Muscle of leg (tissue), 11 donors: Measurements from ENCODE around the gene NDFIP2. TPM values are rescaled to one million over a fixed set of nuclear protein-coding genes. Genes with fewer than 3 reads are reported as not detected.
"Not testable (repeated sequence)": the region's sequence is repeated elsewhere in the genome, so short reads cannot be mapped to it uniquely, and the experiment has no call there.

Source experiments
- DNase-seq: peaks from one replicate; pipeline ENCODE4 v3.0.0; 2013
- H3K27ac ChIP-seq: one replicate; pipeline ENCODE4 v1.5.1; 2013; ENCODE audit warnings: mild to moderate bottlenecking, low read length, control low read depth
- H3K27me3 ChIP-seq: one replicate; pipeline ENCODE4 v1.6.1; 2013; ENCODE audit warnings: low read length; ENCODE audit not compliant: control insufficient read depth, insufficient read depth
- H3K36me3 ChIP-seq: one replicate; pipeline ENCODE4 v1.6.1; 2013; ENCODE audit warnings: low read length; ENCODE audit not compliant: control insufficient read depth, insufficient read depth
- H3K4me1 ChIP-seq: one replicate; pipeline ENCODE4 v1.6.1; 2013; ENCODE audit warnings: low read length; ENCODE audit not compliant: control insufficient read depth, insufficient read depth
- H3K4me3 ChIP-seq: one replicate; pipeline ENCODE4 v1.5.1; 2013; ENCODE audit warnings: low read length, control low read depth
- H3K9me3 ChIP-seq: replicated peaks from 2 replicates; pipeline ENCODE4 v1.6.1; 2013; ENCODE audit warnings: low read depth, low read length; ENCODE audit not compliant: control insufficient read depth
- WGBS: methylation state at CpG from one replicate; pipeline ENCODE4 v1.1.5; 2013; ENCODE audit warnings: missing lambda C conversion rate; ENCODE audit not compliant: insufficient coverage; 5-methylcytosine and 5-hydroxymethylcytosine counted together
- polyA plus RNA-seq, 8 donors: library from polyadenylated mRNA; unstranded; fragments of 120-200 nt; gene quantifications; one replicate each; pipeline versions ENCODE4 v1.2.1 to v1.2.3, GENCODE V29; 2013; ENCODE audit warnings: inconsistent platforms in 1 of 8, low replicate concordance in 1 of 8; ENCODE audit not compliant: insufficient read length in 8 of 8, insufficient read depth in 1 of 8
- total RNA-seq: library from RNA; stranded (reverse); fragments of 120-200 nt; gene quantifications from one replicate; pipeline ENCODE4 v1.2.4, GENCODE V29; 2013

NDFIP2 gene
- total and polyA plus RNA-seq, 9 donors = 19.2 to 31.4 (median 22.4) TPM

DNA sequence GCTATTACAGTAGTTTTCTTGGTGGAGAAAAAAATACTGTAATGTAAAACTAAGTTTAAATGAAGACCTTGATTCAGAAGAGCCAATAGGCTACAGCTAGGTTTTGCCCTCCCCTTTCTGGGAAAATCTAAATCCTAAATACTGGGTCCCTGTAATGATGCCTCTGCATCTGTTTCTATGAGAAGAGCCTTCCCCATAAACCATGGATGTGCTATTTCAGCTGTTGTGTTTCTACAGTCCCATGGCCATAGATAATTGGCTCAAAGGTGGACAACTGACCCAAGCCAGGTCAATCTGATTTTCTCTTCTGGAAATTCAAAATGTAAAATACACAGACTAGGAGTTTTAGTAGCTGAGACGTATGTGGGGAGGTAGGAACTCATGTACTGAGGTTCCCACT lies 101.9 kb downstream of the NDFIP2 start:
- H3K4me3 ChIP-seq = no peak overlapping the region
- H3K9me3 ChIP-seq = peaks cover 11% of the 10 kb centered on the region
- no peaks in the 10 kb centered on the region for H3K36me3 ChIP-seq
- no CpG with 5 or more reads among the region's 1 CpG for WGBS
- peaks cover 10% of the 10 kb centered on the region for H3K4me1 ChIP-seq
- no peak overlapping the region for H3K27ac ChIP-seq
- no peak for DNase-seq
- no peaks in the 10 kb centered on the region for H3K27me3 ChIP-seq

DNA sequence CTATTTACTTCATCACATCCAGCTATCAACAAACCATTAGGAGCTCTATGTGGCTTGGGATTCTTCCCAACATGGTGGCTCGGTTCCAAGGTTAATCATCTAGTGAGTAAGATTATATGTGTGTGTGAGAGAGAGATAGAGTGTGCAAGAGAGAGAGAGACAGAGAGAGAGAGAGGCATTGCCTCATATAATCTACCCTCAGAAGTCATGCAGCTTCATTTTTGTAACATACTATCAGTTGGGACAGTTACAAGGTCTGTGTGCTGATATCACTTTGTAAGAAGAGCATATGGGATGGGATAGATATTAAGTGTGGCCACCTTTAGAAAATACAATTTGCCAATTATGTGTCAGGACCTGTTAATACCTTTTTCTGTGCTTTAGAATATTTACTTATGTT lies 104.1 kb downstream of the NDFIP2 start:
- Histone ChIP-seq H3K9me3 (peaks cover 11% of the 10 kb centered on the region), H3K36me3 (no peaks in the 10 kb centered on the region), H3K4me1 (peaks cover 10% of the 10 kb centered on the region), H3K27ac (no peak overlapping the region), H3K27me3 (no peaks in the 10 kb centered on the region), H3K4me3 (no peak overlapping the region)
- no peak for DNase-seq
- no CpG with 5 or more reads among the region's 1 CpG for WGBS

DNA sequence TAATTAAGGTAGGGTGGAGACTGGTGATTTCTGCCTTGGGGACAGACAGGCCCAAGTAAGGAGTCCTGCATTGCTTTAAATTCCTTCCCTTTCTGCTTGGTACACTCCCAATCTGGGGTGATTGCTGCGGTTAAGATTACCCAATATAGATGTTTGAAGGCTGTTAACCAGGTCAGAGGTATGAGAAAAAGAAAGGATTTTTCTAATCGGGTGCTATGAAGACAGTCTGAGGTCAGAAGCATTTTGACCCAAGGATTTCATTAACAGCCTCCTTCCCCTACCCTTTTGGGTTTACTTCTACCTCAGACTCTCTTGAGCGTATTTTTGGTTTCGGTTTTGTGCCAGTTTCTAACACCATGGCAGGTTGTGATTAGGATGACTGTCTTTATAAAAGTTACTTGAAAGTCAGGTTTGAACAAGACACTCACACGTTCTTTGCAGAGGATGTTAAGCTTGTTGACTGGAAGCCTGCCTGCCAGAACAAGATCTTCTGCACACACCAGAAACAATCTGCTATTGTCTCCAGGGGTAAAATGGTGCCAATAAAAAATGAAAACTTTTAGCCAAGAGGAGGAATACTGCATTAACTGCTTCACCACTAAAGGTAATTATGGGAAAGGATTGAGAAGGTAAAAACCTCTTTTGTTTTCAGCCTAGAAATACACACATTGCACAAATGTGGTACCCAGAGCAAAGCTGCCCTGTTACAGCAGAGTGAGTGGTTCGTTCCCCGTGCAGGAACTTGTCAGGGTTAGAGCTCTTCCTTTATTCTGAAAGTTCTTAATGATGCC lies 108.8 kb downstream of the NDFIP2 start:
- Histone ChIP-seq H3K4me1 (peaks cover 4% of the 10 kb centered on the region), H3K27ac (peak overlapping the region; percentile 20), H3K27me3 (no peaks in the 10 kb centered on the region), H3K36me3 (no peaks in the 10 kb centered on the region), H3K4me3 (no peak overlapping the region), H3K9me3 (peaks cover 4% of the 10 kb centered on the region)
- no CpG with 5 or more reads among the region's 7 CpGs for WGBS
- peak; percentile 92 for DNase-seq

DNA sequence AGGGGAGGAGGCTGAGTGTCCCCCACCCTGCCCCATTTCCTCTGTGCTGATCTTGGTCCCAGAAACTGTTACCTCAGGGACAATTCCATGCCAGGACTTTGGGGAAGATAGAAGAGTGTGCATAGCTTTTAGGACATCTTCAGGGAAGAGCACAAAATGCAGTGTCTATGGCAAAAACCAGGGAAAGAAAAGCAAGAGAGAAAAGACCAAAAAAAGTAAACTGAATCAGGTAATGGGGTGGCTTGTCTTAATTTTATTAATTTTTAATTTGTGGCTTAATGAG lies 109.4 kb downstream of the NDFIP2 start:
- H3K36me3 ChIP-seq = no peaks in the 10 kb centered on the region
- H3K4me1 ChIP-seq = peaks cover 4% of the 10 kb centered on the region
- peak; percentile 46 for DNase-seq
- H3K4me3 ChIP-seq = no peak overlapping the region
- no peaks in the 10 kb centered on the region for H3K9me3 ChIP-seq
- H3K27me3 ChIP-seq = no peaks in the 10 kb centered on the region
- no peak overlapping the region for H3K27ac ChIP-seq

DNA sequence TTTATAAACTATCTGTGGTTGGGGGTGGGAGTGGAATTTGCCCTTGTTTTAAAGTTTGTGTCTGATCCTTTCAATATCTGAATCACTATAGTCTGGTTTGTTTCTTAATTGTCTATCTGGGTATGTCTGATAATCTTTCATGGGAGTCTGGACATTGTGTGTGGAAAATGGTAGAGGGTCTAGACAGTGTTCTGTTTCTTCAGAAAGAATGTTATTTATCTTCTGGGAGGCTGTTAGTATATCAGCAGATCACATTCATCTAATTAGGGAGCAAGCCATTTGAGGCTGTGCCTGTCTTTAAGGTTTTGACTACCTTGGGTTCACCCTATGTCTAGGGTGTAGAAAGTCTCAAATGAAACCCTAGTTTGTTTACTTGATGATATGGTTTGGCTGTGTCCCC lies 110.5 kb downstream of the NDFIP2 start:
- DNase-seq = no peak
- Histone ChIP-seq H3K4me3 (no peak overlapping the region), H3K36me3 (no peaks in the 10 kb centered on the region), H3K4me1 (peaks cover 4% of the 10 kb centered on the region), H3K27me3 (no peaks in the 10 kb centered on the region), H3K27ac (no peak overlapping the region), H3K9me3 (no peaks in the 10 kb centered on the region)

DNA sequence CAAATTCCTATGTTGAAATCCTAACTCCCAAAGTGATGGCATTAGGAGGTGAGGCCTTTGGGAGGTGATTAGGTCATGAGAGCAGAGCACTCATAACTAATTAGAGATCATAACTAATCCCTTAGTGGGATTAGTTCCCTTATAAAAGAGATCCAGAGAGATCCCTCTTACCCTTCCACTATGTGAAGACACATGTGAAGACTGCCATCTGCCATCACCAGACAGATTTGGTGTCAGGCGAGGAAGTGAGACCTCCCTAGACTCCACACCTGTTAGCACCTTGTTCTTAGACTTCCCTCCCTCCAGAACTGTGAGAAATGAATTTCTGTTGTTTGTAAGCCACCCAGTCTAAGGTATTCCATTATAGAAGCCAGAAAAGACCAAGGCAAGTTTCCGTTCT lies 112.2 kb downstream of the NDFIP2 start:
- no CpG with 5 or more reads among the region's 2 CpGs for WGBS

DNA sequence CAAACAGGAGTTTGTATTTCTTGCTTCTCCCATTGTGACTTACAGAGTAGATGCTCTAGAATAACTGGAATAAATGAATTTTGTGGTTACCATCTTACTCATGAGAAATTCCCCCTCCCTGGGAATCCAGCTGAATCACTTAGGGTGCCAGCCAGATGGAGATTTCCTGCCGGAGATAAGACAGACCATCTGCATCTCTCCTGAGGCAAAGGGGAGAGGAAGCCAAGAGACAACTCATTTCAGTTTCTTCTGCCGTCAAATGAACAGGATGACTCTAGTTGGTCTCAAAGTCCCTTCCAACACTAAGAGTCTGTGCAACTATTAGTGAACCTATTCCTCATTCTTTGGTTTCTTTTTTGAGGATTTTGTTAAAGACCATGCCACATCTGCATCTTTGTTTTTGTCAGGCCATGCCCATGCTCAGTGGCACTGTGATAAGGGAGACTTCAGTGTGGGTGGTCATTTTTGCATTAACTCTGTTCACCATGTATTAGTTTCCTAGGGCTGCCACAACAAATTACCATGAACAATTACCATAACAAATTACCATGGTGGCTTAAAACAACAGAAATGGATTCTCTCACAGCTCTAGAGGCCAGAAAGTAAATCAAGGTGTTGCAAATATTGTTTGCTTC lies 112.8 kb downstream of the NDFIP2 start:
- Histone ChIP-seq H3K27me3 (no peaks in the 10 kb centered on the region), H3K4me1 (peaks cover 4% of the 10 kb centered on the region), H3K4me3 (no peak overlapping the region), H3K27ac (no peak overlapping the region), H3K9me3 (no peaks in the 10 kb centered on the region), H3K36me3 (no peaks in the 10 kb centered on the region)
- WGBS = 15% methylated on average over 2 of the region's 2 CpGs
- peak; percentile 22 for DNase-seq

More for the DNA sequence above, 112.2 kb downstream of the NDFIP2 start:
- no peak overlapping the region for H3K4me3 ChIP-seq
- H3K36me3 ChIP-seq = no peaks in the 10 kb centered on the region
- H3K27ac ChIP-seq = no peak overlapping the region
- DNase-seq = no peak
- H3K4me1 ChIP-seq = peaks cover 4% of the 10 kb centered on the region
- H3K9me3 ChIP-seq = no peaks in the 10 kb centered on the region
- no peaks in the 10 kb centered on the region for H3K27me3 ChIP-seq

DNA sequence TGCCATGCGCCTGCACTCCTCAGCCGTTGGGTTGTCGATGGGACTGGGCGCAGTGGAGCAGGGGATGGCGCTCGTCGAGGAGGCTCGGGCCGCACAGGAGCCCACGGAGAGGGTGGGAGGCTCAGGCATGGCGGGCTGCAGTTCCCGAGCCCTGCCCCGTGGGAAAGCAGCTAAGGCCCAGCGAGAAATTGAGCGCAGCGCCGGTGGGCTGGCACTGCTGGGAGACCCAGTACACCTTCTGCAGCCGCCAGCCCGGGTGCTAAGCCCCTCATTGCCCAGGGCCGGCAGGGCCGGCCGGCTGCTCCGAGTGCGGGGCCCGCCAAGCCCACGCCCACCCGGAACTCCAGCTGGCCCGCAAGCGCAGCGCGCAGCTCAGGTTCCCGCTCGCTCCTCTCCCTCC lies 119.2 kb downstream of the NDFIP2 start:
- H3K4me3 ChIP-seq, DNase-seq, H3K27ac ChIP-seq, H3K27me3 ChIP-seq, H3K9me3 ChIP-seq, H3K36me3 ChIP-seq, H3K4me1 ChIP-seq: not testable (repeated sequence)
- WGBS = 95% methylated on average over 29 of the region's 33 CpGs

DNA sequence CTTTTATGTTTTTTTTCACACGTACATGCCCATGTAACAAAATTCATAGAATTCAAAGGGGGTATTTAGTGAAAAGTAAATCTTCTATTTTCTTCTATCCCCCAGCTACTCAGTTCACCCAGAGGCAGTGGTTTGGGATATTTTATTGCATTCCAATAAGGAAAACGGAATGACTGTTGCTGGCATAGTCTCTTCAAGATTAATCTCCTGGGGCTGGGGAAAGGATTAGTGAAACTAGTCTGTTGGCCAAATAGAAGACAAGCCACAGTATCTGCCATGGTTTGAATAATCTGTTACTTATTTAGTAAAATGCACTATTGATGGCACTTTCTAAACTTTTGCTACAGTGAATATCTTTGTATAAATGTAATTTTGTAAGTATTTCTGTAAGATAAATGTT lies 122.0 kb downstream of the NDFIP2 start:
- Histone ChIP-seq H3K4me3 (no peak overlapping the region), H3K27me3 (no peaks in the 10 kb centered on the region), H3K36me3 (no peaks in the 10 kb centered on the region), H3K4me1 (no peaks in the 10 kb centered on the region), H3K9me3 (peaks cover 4% of the 10 kb centered on the region), H3K27ac (no peak overlapping the region)
- WGBS = no CpG with 5 or more reads among the region's 2 CpGs
- peak; percentile 51 for DNase-seq

DNA sequence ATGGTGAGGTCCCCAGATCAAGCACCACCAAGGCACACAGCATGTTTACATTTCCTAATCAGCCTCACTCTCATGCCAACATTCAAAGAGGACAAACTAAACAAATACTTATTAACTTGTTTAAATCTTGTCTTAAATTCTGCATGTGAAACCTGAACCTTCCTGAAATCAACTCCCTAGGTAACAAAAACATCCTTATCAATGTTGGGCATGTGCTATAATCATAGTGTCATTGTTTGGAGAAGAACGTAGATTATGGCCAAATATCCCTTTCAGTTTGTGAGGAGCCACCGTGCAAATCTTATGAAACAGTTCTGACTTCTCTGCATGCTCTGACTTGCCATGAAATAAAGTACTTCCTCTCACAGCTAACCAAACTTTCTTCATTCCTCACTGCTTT lies 123.8 kb downstream of the NDFIP2 start:
- WGBS = no CpG with 5 or more reads among the region's 2 CpGs
- Histone ChIP-seq H3K27me3 (no peaks in the 10 kb centered on the region), H3K9me3 (peaks cover 4% of the 10 kb centered on the region), H3K36me3 (no peaks in the 10 kb centered on the region), H3K4me1 (no peaks in the 10 kb centered on the region), H3K27ac (no peak overlapping the region), H3K4me3 (no peak overlapping the region)
- DNase-seq = no peak
